ENCODE results near the gene WDR33. TPM values are rescaled to one million over a fixed set of nuclear protein-coding genes. Genes with fewer than 3 reads are reported as not detected.

The WDR33 gene
- total and polyA plus RNA-seq, 10 of the 15 experiments (the other 5 are each of a cell fraction or from before 2014, with no cell fraction given) = 29.2 to 73.8 (median 45.6) TPM

- in situ Hi-C loops (cut with MboI) (no loop called here), intact Hi-C loops (cut with micrococcal nuclease; ENCODE audit: unreplicated experiment) (no loop called here)
- no peaks in the 10 kb centered on the region for H3K4me1 ChIP-seq (ENCODE audit: control insufficient read depth, insufficient read depth, low read length)
- H4K20me1 ChIP-seq (ENCODE audit: control insufficient read depth, insufficient read depth) = no peaks in the 10 kb centered on the region
- no peak for FAIRE-seq
- ATAC-seq = no peak
- RAD21 ChIA-PET (ENCODE audit: unreplicated experiment) = no interaction called here
- H3K4me3 ChIP-seq = no peak overlapping the region
- H3K36me3 ChIP-seq (ENCODE audit: control insufficient read depth in 2 of 2, insufficient read depth in 2 of 2, low read length in 1 of 2) = no peaks in the 10 kb centered on the region; a peak in 1 of 4 replicates
- H3K79me2 ChIP-seq (ENCODE audit: control insufficient read depth, insufficient read depth, low read length) = peaks cover 65% of the 10 kb centered on the region
- no peaks in the 10 kb centered on the region for H3K9me3 ChIP-seq (replicated peaks; ENCODE audit: control insufficient read depth, insufficient read depth, low read length)
- BruUV-seq (replicated peaks) = no TSS peak
- no peak overlapping the region for H2AFZ ChIP-seq (ENCODE audit: control insufficient read depth, low read depth, low read length)
- CTCF ChIA-PET = no interaction called here
- no peak overlapping the region for H3K4me2 ChIP-seq (ENCODE audit: control insufficient read depth, insufficient read depth)
- POLR2A ChIA-PET = interaction anchor here (0.6 kb wide), 1 partner anchor 28 kb away, joined by 4 read pairs; no protein-coding TSS in a partner anchor
- TF ChIP-seq GABPA (IDR thresholded peaks at IDR 0.05; ENCODE audit: low read depth) = no peak
- no peak for TF ChIP-seq ATF7 (IDR thresholded peaks at IDR 0.05; ENCODE audit: low read depth)
- TF ChIP-seq KAT2A (conservative IDR thresholded peaks at IDR 0.05; ENCODE audit: control insufficient read depth, low read depth, low read length) = no peak
- no peak for TF ChIP-seq SREBF1 (IDR thresholded peaks at IDR 0.05; ENCODE audit: low read length)
- TF ChIP-seq SREBF2 (IDR thresholded peaks at IDR 0.05; ENCODE audit: low read length) = no peak
- no peaks in the 10 kb centered on the region for H3K27me3 ChIP-seq (replicated peaks in 1 of 2; ENCODE audit: control insufficient read depth in 2 of 2, insufficient read depth in 2 of 2, low read length in 1 of 2)
- 100% methylated on average over 2 of the region's 2 CpGs for WGBS (ENCODE audit: insufficient coverage, insufficient replicate concordance, low lambda C conversion rate, missing lambda C conversion rate)
- H3K27ac ChIP-seq (ENCODE audit: control insufficient read depth, insufficient read depth) = no peak overlapping the region
- no peak overlapping the region for H3K9ac ChIP-seq (ENCODE audit: control insufficient read depth, insufficient read depth, low read length)
- SMC1A ChIA-PET (ENCODE audit: uncharacterized antibody, unreplicated experiment) = interaction anchor here (0.6 to 1.2 kb wide), 4 partner anchors 31 to 208 kb away, joined by 3 to 5 read pairs (median 3); no protein-coding TSS in a partner anchor
- no peak for DNase-seq (ENCODE audit: low read depth, low spot score)
Observed at GRCh38 chr2:127778447-127778846, 32.5 kb downstream of the WDR33 start.

GRCh38 chr2:127776122-127776780 is 34.7 kb downstream of the WDR33 start:
- no peak for DNase-seq (ENCODE audit: low read depth, low spot score)

More at GRCh38 chr2:127776122-127776780, 34.7 kb downstream of the WDR33 start:
- no TSS peak for BruUV-seq (replicated peaks)
- Histone ChIP-seq H2AFZ (ENCODE audit: control insufficient read depth, low read depth, low read length) (no peak overlapping the region), H3K4me1 (ENCODE audit: control insufficient read depth, insufficient read depth, low read length) (no peaks in the 10 kb centered on the region), H3K79me2 (ENCODE audit: control insufficient read depth, insufficient read depth, low read length) (peaks cover 61% of the 10 kb centered on the region), H3K9ac (ENCODE audit: control insufficient read depth, insufficient read depth, low read length) (no peak overlapping the region), H3K36me3 (ENCODE audit: control insufficient read depth in 2 of 2, insufficient read depth in 2 of 2, low read length in 1 of 2) (no peaks in the 10 kb centered on the region; a peak in 1 of 4 replicates), H3K27ac (ENCODE audit: control insufficient read depth, insufficient read depth) (no peak overlapping the region), H3K4me3 (no peak overlapping the region), H3K9me3 (replicated peaks; ENCODE audit: control insufficient read depth, insufficient read depth, low read length) (no peaks in the 10 kb centered on the region), H4K20me1 (ENCODE audit: control insufficient read depth, insufficient read depth) (no peaks in the 10 kb centered on the region), H3K4me2 (ENCODE audit: control insufficient read depth, insufficient read depth) (no peak overlapping the region), H3K27me3 (replicated peaks in 1 of 2; ENCODE audit: control insufficient read depth in 2 of 2, insufficient read depth in 2 of 2, low read length in 1 of 2) (no peaks in the 10 kb centered on the region)
- CTCF ChIA-PET = interaction anchor here (1.2 kb wide), 1 partner anchor 15 kb away, joined by 3 read pairs; no protein-coding TSS in a partner anchor
- RAD21 ChIA-PET (ENCODE audit: unreplicated experiment) = no interaction called here
- ATAC-seq (peak; percentile 24; the same call in 2 of the 3 replicates), FAIRE-seq (no peak)
- intact Hi-C loops (cut with micrococcal nuclease; ENCODE audit: unreplicated experiment) (no loop called here), in situ Hi-C loops (cut with MboI) (no loop called here)
- TF ChIP-seq NKRF (conservative IDR thresholded peaks at IDR 0.05) = no peak
- TF ChIP-seq ASH2L (IDR thresholded peaks at IDR 0.05; ENCODE audit: borderline replicate concordance, low read depth) = no peak
- TF ChIP-seq PAX5 (IDR thresholded peaks at IDR 0.05; ENCODE audit: borderline replicate concordance, low read depth, low read length) = no peak
- TF ChIP-seq MTA2 (IDR thresholded peaks at IDR 0.05; ENCODE audit: low read depth) = no peak
- TF ChIP-seq MXI1 (IDR thresholded peaks at IDR 0.05; ENCODE audit: low read depth, low read length) = no peak
- SMC1A ChIA-PET (ENCODE audit: uncharacterized antibody, unreplicated experiment) = interaction anchor here (0.9 to 1.5 kb wide), 3 partner anchors 12 to 81 kb away, joined by 3 read pairs; no protein-coding TSS in a partner anchor
- POLR2A ChIA-PET = no interaction called here
- 85% methylated on average over 3 of the region's 3 CpGs for WGBS (ENCODE audit: insufficient coverage, insufficient replicate concordance, low lambda C conversion rate, missing lambda C conversion rate)
